Measurements from ENCODE around the gene HNRNPM. TPM values are rescaled to one million over a fixed set of nuclear protein-coding genes. Genes with fewer than 3 reads are reported as not detected.

Gene HNRNPM
- total RNA-seq, 1 experiment from 2014 or later, result 123 TPM

DNA sequence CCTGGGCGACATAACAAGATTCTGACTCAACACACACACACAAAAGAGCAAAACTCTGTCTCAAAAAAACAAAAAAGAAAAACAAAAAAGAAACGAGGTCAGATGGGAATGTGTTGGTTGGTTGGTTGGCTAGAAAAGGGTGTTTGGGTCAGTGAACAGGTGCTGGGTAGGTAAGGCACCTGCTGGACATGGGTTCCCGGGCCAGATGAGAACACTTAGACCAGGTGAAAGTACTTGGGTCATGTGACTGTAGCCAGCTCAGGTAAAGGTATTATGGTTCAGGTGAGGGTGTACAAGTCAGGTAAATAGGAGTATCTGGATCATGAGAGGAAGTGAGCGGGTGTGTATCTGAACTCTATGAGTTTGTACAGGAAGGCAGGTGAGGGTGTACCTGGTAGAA, 83.7 kb downstream of the HNRNPM start:
- in situ Hi-C loops (cut with HindIII; ENCODE audit: low sequenced_read_pairs), result loop anchor here (10.0 kb wide), 1 partner anchor 84 kb away; the partner anchor contains the start of gene HNRNPM
- DNase-seq (ENCODE audit: low spot score), result no peak

DNA sequence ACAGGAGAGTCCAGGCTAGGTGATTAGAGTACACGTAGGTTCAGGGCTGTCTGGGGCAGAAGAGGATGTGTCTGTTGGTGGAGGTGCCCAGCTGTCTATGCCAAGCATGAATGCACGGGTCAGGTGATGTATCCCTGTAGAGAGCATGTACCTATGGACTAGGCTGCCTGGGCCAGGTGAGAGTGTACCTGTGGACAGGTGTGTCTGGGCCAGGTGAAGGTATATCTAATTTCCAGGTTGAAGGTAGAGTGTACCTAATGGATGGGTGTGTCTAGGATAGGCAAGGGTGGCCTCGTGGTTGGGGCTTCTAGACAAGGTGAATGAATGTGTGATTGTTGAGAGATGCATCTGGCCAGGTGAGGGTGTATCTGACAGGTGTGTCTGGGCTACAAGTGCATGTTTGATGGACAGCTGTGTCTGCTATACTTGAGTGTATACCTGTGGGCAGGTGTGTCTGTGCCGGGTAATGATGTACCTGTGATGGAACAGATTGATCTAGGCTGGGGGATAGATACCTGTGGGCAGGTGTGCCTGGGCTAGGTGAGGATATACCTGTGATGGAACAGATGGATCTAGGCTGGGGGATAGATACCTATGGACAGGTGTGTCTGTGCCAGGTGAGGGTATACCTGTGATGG, 84.7 kb downstream of the HNRNPM start:
- no peak for DNase-seq (ENCODE audit: low spot score)
- in situ Hi-C loops (cut with HindIII; ENCODE audit: low sequenced_read_pairs), result loop anchor here (10.0 kb wide), 1 partner anchor 85 kb away; the partner anchor contains the start of gene HNRNPM

DNA sequence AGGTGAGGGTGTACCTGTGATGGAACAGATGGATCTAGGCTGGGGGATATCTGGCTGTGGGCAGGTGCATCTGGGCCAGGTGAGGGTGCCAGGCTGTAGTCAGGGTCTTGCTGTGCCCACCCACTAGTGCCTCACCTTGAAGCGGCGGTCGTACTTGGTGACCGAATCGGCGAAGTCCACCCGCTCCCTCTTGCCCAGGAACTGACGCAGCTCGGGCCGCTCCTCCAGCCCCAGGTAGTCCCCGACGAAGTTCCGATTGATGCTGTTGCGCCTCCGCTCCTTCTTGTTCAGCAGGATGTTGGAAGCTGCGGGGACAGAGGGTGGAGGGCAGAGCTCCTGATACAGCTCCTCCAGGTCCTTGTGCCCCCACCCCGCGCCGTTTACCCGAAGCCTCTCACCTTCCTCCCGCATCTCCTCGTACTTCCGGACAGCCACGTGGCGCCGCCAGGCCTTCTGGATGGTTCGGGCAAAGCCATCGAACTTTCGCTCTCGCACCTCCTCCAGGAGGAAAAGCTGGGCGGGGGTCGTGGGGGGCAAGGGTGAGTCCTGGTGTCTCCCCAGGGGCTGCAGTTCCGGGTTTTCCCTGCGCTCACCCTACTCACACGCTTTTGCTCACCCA, 85.4 kb downstream of the HNRNPM start:
- no peak for DNase-seq (ENCODE audit: low spot score)
- in situ Hi-C loops (cut with HindIII; ENCODE audit: low sequenced_read_pairs), result no loop called here

DNA sequence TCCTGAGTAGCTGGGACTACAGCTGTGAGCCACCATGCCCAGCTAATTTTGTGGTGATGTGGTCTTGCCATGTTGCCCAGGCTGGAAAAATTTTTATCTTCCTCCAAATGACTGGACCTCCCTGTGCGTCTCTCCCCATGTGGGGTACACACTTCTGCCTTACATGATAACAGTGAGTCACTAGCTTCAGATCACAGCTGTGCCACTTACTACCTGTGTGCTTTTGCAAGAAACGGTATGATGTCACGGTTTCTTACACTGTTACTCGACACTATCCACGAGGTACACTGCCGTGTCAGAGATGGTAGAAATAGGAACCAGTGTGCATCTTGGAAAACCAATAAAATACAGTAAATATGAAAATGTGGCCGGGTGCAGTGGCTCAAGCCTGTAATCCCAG, 86.7 kb downstream of the HNRNPM start:
- no peak for DNase-seq (ENCODE audit: low spot score)

DNA sequence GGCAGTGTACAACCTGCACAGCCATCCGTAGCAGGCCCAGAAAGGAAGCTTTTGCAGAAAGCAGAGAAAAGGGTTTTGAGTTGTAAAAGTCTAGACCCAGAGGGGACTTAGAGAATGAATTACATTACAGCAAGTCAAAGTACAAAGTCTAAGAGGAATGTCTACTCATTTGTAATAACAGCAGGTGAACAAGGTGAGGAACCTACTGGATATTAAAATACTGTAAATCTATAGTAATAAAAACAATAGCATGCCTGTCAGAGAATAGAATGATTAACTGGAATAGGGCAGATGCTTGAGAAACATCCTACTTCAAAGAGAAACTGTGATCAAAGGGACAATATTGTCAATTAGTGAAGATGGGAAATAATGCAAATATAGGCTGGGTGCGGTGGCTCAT, 87.5 kb downstream of the HNRNPM start:
- no peak for DNase-seq (ENCODE audit: low spot score)
- in situ Hi-C loops (cut with HindIII; ENCODE audit: low sequenced_read_pairs), result no loop called here

More for the DNA sequence above, 86.7 kb downstream of the HNRNPM start:
- in situ Hi-C loops (cut with HindIII; ENCODE audit: low sequenced_read_pairs), result no loop called here

DNA sequence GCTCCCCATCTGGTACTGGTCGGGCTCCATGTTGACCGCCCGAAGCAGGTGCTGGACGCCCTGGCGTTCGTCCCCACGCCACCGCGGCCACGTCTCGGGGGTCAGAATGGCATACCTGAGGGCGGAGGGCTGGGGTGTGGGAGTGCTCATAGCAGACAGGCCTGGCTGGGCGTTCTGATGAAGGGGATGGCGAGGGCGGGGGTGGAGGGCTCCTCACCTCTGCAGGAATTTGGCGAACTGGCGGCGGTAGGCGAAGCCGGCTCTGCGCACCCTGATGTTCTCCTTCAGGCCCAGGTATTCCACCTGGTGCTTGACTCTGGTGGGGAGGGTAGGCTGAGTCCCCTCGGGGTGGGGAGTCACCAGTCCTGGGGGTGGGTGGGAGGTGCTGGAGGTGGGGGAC, 91.5 kb downstream of the HNRNPM start:
- no peak for DNase-seq (ENCODE audit: low spot score)
- in situ Hi-C loops (cut with HindIII; ENCODE audit: low sequenced_read_pairs), result no loop called here

DNA sequence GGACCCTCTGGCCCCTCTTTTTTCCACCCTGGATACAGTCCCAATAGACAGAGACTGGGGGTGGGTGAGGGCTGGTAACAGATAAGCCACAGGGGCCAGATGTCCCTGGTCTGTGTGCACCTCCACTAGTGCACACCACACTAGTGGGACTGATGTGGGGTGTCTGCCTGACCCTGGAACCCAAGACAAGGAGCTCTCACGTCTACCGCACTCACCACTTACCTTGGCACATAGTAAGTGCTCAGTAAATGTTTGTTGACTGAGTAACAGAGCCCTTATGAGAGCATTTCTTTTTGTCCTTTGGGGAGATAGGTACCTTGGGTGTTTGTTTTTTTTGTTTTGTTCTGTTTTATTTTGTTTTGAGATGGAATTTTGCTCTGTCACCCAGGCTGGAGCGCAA, 92.3 kb downstream of the HNRNPM start:
- in situ Hi-C loops (cut with HindIII; ENCODE audit: low sequenced_read_pairs), result no loop called here
- no peak for DNase-seq (ENCODE audit: low spot score)

Other genes with a start within 250 kb of the HNRNPM start
- gene CERS4, start 235.6 kb upstream of the HNRNPM start, total RNA-seq (2014; rRNA removed; shearing (Covaris generic)), result 81.1 and 102 TPM in 2 replicates
- gene CD320, start 136.6 kb upstream of the HNRNPM start, total RNA-seq (2014; rRNA removed; shearing (Covaris generic)), result 141 and 173 TPM in 2 replicates
- gene NDUFA7, start 123.6 kb upstream of the HNRNPM start, total RNA-seq (2014; rRNA removed; shearing (Covaris generic)), result 39.8 and 59.0 TPM in 2 replicates
- gene RPS28, start 123.5 kb upstream of the HNRNPM start, total RNA-seq (2014; rRNA removed; shearing (Covaris generic)), result 791 and 831 TPM in 2 replicates
- gene KANK3, start 101.7 kb upstream of the HNRNPM start, total RNA-seq (2014; rRNA removed; shearing (Covaris generic)), result 0.81 and 1.2 TPM in 2 replicates
- gene ANGPTL4, start 80.8 kb upstream of the HNRNPM start, total RNA-seq (2014; rRNA removed; shearing (Covaris generic)), result 2.2 and 8.4 TPM in 2 replicates
- 30.4 and 39.1 TPM in 2 replicates for gene RAB11B, start 54.6 kb upstream of the HNRNPM start, total RNA-seq (2014; rRNA removed; shearing (Covaris generic))
- gene MARCHF2, start 31.7 kb upstream of the HNRNPM start, total RNA-seq (2014; rRNA removed; shearing (Covaris generic)), result 45.4 and 49.0 TPM in 2 replicates
- not detected in 2 replicates for gene PRAM1, start 57.7 kb downstream of the HNRNPM start, total RNA-seq (2014; rRNA removed; shearing (Covaris generic))
- gene ZNF414, start 69.2 kb downstream of the HNRNPM start, total RNA-seq (2014; rRNA removed; shearing (Covaris generic)), result not detected in 2 replicates
- gene MYO1F, start 132.5 kb downstream of the HNRNPM start, total RNA-seq (2014; rRNA removed; shearing (Covaris generic)), result 3.4 TPM in 1 of 2 replicates, not detected in the other
- gene ADAMTS10, start 165.7 kb downstream of the HNRNPM start, total RNA-seq (2014; rRNA removed; shearing (Covaris generic)), result 8.7 and 14.5 TPM in 2 replicates
- gene NFILZ, start 185.7 kb downstream of the HNRNPM start, total RNA-seq (2014; rRNA removed; shearing (Covaris generic)), result not detected in 2 replicates